Naive thymus-derived CD4-positive, alpha-beta T cell (primary cell): ENCODE data around the gene PROSER2. TPM values are rescaled to one million over a fixed set of nuclear protein-coding genes. Genes with fewer than 3 reads are reported as not detected.

Experiments
- ATAC-seq: fragments of 150-1000 bp; cut with Tn5 transposase; 2 replicates; pipeline ENCODE4 v1.10.0; 2021; ENCODE audit warnings: mild to moderate bottlenecking, moderate library complexity
- CTCF ChIA-PET: fragments of 350-600 bp; sonication (Branson Sonifier 250); formaldehyde crosslinking; loops from one replicate; lab custom pipeline; 2021; ENCODE audit warnings: antibody characterized with exemption; lab: Charles Lee
- POLR2A ChIA-PET: fragments of 350-600 bp; sonication (Branson Sonifier 250); formaldehyde crosslinking; loops from one replicate; lab custom pipeline; 2021; ENCODE audit warnings: antibody characterized with exemption, inconsistent platforms; lab: Charles Lee
- DNase-seq, 9 donors: peaks; one replicate each; pipeline versions ENCODE4 v3.0.0 to v3.0.0-alpha.2; 2020 to 2022; ENCODE audit warnings: mixed read lengths in 1 of 9
- H3K27ac ChIP-seq: one replicate; pipeline ENCODE4 v1.7.0; 2013; ENCODE audit warnings: mild to moderate bottlenecking, low read depth, low read length, moderate library complexity
- H3K27me3 ChIP-seq, 2 donors: one replicate each; pipeline ENCODE4 v1.7.0; 2013; ENCODE audit warnings: low read length in 2 of 2, mild to moderate bottlenecking in 2 of 2, moderate library complexity in 2 of 2; ENCODE audit not compliant: control insufficient read depth in 2 of 2, insufficient read depth in 2 of 2
- H3K36me3 ChIP-seq, 3 experiments: 1 replicate in 2 of 3; 2 replicates in 1 of 3; pipeline ENCODE4 v1.7.0; 2013; ENCODE audit warnings: low read length in 3 of 3, mild to moderate bottlenecking in 3 of 3, moderate library complexity in 1 of 3; ENCODE audit not compliant: insufficient read depth in 3 of 3, control insufficient read depth in 2 of 3
- H3K4me1 ChIP-seq, 2 donors: one replicate each; pipeline ENCODE4 v1.7.0; 2013; ENCODE audit warnings: low read length in 2 of 2, mild to moderate bottlenecking in 2 of 2, moderate library complexity in 1 of 2; ENCODE audit not compliant: control insufficient read depth in 2 of 2, insufficient read depth in 2 of 2
- H3K4me3 ChIP-seq: 2 replicates; pipeline ENCODE4 v1.7.0; 2013; ENCODE audit warnings: mild to moderate bottlenecking, low read length
- H3K9me3 ChIP-seq, 3 experiments: 1 replicate in 2 of 3; 2 replicates in 1 of 3; pipeline ENCODE4 v1.7.0; 2013; ENCODE audit warnings: low read length in 3 of 3; ENCODE audit not compliant: control insufficient read depth in 2 of 3
- H3K27ac Mint-ChIP-seq, 9 donors: one replicate each; pipeline ENCODE4 v1.8.0; 2020 to 2022; ENCODE audit warnings: mixed read lengths in 9 of 9, mild to moderate bottlenecking in 8 of 9, moderate library complexity in 5 of 9, inconsistent platforms in 2 of 9
- H3K27me3 Mint-ChIP-seq, 5 donors: one replicate each; pipeline ENCODE4 v1.8.0; 2021 to 2022; ENCODE audit warnings: mixed read lengths in 5 of 5, mild to moderate bottlenecking in 1 of 5
- H3K36me3 Mint-ChIP-seq, 5 donors: one replicate each; pipeline ENCODE4 v1.8.0; 2020 to 2022; ENCODE audit warnings: mixed read lengths in 5 of 5, mild to moderate bottlenecking in 3 of 5, inconsistent platforms in 1 of 5
- H3K4me1 Mint-ChIP-seq, 7 donors: one replicate each; pipeline ENCODE4 v1.8.0; 2020 to 2022; ENCODE audit warnings: mixed read lengths in 7 of 7, mild to moderate bottlenecking in 3 of 7, inconsistent platforms in 1 of 7
- H3K4me3 Mint-ChIP-seq, 10 donors: one replicate each; pipeline ENCODE4 v1.8.0; 2020 to 2022; ENCODE audit warnings: mild to moderate bottlenecking in 10 of 10, mixed read lengths in 10 of 10, moderate library complexity in 6 of 10, inconsistent platforms in 2 of 10
- H3K9me3 Mint-ChIP-seq, 11 donors: one replicate each; pipeline ENCODE4 v1.8.0; 2020 to 2022; ENCODE audit warnings: mixed read lengths in 11 of 11, mild to moderate bottlenecking in 4 of 11, inconsistent platforms in 1 of 11, moderate library complexity in 1 of 11
- intact Hi-C, 2 donors: fragments of 100-400 bp; cut with micrococcal nuclease; formaldehyde crosslinking; loops; one replicate each; pipeline ENCODE4 v1.15.1; 2023
- polyA plus RNA-seq, 2 donors: library from polyadenylated mRNA; unstranded; fragments of 300-500 nt; fragmentation: Illumina TruSeq; gene quantifications; one replicate each; pipeline ENCODE4 v1.2.3, GENCODE V29; 2021
- total RNA-seq, 6 experiments: library from RNA in 5 of 6; stranded (reverse) in 5 of 6; gene quantifications; 1 replicate in 5 of 6; 2 replicates in 1 of 6; pipeline ENCODE4 v1.2.3 and lab custom pipeline; 2021 to 2026

PROSER2 gene
- total and polyA plus RNA-seq, 7 experiments from 2014 or later: 0.07 to 4.9 (median 2.2) TPM

DNA sequence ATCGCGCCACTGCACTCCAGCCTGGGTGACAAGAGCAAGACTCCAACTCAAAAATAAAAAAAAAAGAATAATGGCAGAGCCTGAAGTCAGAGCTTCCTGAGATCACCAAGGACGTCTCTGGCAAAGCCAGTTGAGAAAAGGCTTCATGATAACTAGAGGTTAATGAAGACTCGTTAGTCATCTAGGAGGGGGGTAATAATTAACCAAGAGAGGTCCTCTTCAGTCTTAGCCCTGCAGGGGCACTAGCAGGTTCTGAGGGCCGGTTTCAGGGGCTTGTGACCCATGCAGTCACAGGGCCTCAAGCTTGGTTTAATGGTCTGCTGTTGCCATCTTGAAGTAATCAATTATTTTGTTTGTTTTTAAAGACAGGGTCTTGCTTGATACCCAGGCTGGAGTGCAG is 28.6 kb upstream of the PROSER2 start:
- CTCF ChIA-PET: no interaction called here
- Mint-ChIP-seq H3K36me3 (no peaks in the 10 kb centered on the region), H3K4me3 (no peak overlapping the region), H3K27me3 (peaks cover 0 to 4% (median 0%) of the 10 kb centered on the region in 5 donors), H3K4me1 (peaks cover 0 to 4% (median 3%) of the 10 kb centered on the region in 7 donors), H3K9me3 (no peaks in the 10 kb centered on the region), H3K27ac (no peak overlapping the region)
- ATAC-seq (no peak), DNase-seq (no peak)
- Histone ChIP-seq H3K4me3 (no peak overlapping the region), H3K27me3 (no peaks in the 10 kb centered on the region), H3K4me1 (no peaks in the 10 kb centered on the region), H3K9me3 (no peaks in the 10 kb centered on the region), H3K36me3 (no peaks in the 10 kb centered on the region), H3K27ac (no peak overlapping the region)
- POLR2A ChIA-PET: no interaction called here
- intact Hi-C loops: no loop called here

DNA sequence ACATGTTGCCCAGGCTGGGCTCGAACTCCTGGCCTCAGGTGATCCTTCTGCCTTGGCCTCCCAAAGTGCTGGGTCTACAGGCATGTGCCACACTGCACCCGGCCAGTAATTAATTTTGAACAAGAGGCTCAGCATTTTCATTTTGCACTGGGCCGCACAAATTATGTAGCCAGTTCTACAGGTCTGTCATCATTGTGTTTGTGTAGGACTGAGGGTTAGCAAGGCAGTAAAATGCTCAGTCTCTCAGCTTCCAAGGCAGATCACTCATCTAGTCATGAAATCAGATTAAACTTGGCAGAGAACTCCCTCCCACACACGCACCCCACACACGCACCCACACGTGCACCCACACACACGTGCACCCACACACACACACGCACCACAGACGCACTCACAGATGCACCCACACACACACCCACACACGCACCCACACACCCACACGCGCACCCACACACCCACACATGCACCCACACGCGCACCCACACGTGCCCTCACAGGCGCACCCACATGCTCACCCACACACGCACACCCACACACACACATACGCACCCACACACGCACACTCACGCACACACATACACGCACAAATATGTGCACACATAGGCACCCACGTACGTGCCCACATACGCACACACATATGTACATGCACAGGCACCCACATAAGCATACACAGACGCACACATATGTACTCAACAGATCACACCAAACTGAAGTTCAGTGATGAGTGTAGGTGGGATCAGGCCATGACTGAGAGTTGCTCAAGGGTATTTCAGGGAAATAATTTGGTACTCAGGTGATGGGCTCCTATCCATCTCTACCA is 27.8 kb upstream of the PROSER2 start:
- H3K27ac Mint-ChIP-seq: no peak overlapping the region
- no peaks in the 10 kb centered on the region for H3K4me1 ChIP-seq
- no peaks in the 10 kb centered on the region for H3K36me3 ChIP-seq
- H3K27me3 Mint-ChIP-seq: peaks cover 0 to 4% (median 0%) of the 10 kb centered on the region in 5 donors
- POLR2A ChIA-PET: no interaction called here
- CTCF ChIA-PET: no interaction called here
- H3K4me3 Mint-ChIP-seq: no peak overlapping the region
- ATAC-seq (no peak), DNase-seq (no peak)
- H3K9me3 ChIP-seq: no peaks in the 10 kb centered on the region
- no peaks in the 10 kb centered on the region for H3K9me3 Mint-ChIP-seq
- H3K27ac ChIP-seq: no peak overlapping the region
- no peak overlapping the region for H3K4me3 ChIP-seq
- H3K27me3 ChIP-seq: no peaks in the 10 kb centered on the region
- intact Hi-C loops: no loop called here
- H3K36me3 Mint-ChIP-seq: no peaks in the 10 kb centered on the region
- peaks cover 0 to 4% (median 3%) of the 10 kb centered on the region in 7 donors for H3K4me1 Mint-ChIP-seq

DNA sequence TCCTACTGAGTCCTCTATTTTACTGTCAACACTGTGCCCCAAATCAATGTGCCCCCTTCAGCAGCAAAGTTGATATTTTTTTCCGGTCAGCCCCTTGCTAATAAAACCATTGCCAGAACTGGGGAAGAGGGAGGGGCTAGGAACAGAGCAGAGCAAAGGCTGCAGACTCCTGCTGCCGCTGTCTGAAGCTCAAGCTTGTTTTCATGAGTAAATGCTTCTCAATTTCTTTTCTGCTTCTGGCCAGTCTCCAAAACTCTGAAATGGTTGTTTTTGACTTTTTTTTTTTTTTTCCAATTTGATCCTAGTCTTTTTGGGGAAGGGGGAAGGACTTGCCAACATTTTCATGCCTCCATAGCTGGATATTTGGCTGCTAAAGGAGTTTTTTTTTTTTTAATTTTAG is 26.7 kb upstream of the PROSER2 start:
- peaks cover 0 to 4% (median 3%) of the 10 kb centered on the region in 7 donors for H3K4me1 Mint-ChIP-seq
- POLR2A ChIA-PET: no interaction called here
- Histone ChIP-seq H3K4me3 (no peak overlapping the region), H3K36me3 (no peaks in the 10 kb centered on the region), H3K27me3 (no peaks in the 10 kb centered on the region), H3K9me3 (no peaks in the 10 kb centered on the region), H3K27ac (no peak overlapping the region), H3K4me1 (no peaks in the 10 kb centered on the region)
- no peak overlapping the region for H3K4me3 Mint-ChIP-seq
- no peak overlapping the region for H3K27ac Mint-ChIP-seq
- intact Hi-C loops: no loop called here
- H3K36me3 Mint-ChIP-seq: no peaks in the 10 kb centered on the region
- no peak for ATAC-seq
- no peaks in the 10 kb centered on the region for H3K9me3 Mint-ChIP-seq
- peaks cover 0 to 4% (median 0%) of the 10 kb centered on the region in 5 donors for H3K27me3 Mint-ChIP-seq
- no peak for DNase-seq
- CTCF ChIA-PET: interaction anchor here (0.5 to 1.3 kb wide), 2 partner anchors 14 to 20 kb away, joined by 3 to 6 read pairs; no protein-coding TSS in a partner anchor

DNA sequence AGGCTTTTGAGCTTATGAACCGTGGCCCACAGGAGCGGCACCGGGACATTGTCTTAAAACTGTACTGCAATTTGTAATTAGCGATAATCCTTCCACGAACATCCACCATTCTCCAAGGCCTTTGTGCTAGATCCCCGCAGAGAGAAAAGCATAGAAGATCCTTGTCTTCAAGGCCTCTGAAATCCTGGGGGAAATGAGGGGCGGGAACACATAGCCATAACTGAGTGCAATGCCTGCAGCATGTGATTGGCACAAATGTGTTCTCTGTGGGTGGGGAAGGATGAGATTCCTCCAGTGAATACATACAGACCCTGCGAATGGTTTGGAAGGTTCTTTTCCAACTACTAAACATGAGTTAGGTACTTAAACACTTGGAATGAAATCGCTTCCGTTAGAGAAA is 25.9 kb upstream of the PROSER2 start:
- no peaks in the 10 kb centered on the region for H3K9me3 Mint-ChIP-seq
- H3K27ac ChIP-seq: no peak overlapping the region
- H3K9me3 ChIP-seq: no peaks in the 10 kb centered on the region
- H3K4me3 ChIP-seq: no peak overlapping the region
- ChIA-PET POLR2A (no interaction called here), CTCF (interaction anchor here (1.3 kb wide), 1 partner anchor 15 kb away, joined by 6 read pairs; no protein-coding TSS in a partner anchor)
- no peaks in the 10 kb centered on the region for H3K36me3 ChIP-seq
- intact Hi-C loops: no loop called here
- no peaks in the 10 kb centered on the region for H3K4me1 ChIP-seq
- ATAC-seq: no peak
- H3K4me1 Mint-ChIP-seq: peaks cover 0 to 4% (median 3%) of the 10 kb centered on the region in 7 donors
- no peaks in the 10 kb centered on the region for H3K36me3 Mint-ChIP-seq
- H3K27ac Mint-ChIP-seq: no peak overlapping the region
- H3K4me3 Mint-ChIP-seq: no peak overlapping the region
- no peaks in the 10 kb centered on the region for H3K27me3 ChIP-seq
- no peak for DNase-seq
- peaks cover 0 to 2% (median 0%) of the 10 kb centered on the region in 5 donors for H3K27me3 Mint-ChIP-seq

DNA sequence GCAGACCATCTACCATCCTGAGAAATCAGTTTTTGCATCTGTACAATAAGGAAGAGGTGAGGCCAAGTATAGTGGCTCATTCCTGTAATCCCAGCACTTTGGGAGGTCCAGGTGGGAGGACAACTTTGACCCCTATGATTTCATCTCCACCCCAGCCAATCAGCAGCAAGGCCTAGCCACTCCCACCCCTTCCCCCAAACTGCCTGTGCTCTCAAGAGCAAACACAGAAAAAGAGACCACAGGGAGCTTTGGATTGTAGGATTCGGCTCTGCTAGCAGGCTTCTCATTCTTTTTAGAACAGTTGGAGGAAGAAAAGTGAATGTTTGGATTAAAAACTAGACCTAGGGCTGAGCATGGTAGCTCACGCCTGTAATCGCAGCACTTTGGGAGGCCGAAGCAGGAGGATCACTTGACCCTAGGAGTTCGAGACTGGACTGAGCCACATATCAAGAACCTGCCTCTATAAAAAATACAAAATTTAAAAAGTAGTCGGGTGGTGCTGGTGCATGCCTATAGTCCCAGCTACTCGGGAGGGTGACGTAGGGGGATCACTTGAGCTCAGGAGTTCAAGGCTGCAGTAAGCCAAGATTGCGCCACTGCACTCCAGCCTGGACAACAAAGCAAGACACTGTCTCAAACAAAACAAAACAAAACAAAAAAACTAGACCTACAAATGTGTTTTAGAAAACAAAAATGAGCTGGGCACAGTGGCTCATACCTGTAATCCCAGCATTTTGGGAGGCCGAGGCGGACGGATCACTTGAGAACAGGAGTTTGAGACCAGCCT is 25.1 kb upstream of the PROSER2 start:
- peaks cover 0 to 4% (median 3%) of the 10 kb centered on the region in 7 donors for H3K4me1 Mint-ChIP-seq
- intact Hi-C loops: no loop called here
- DNase-seq (no peak), ATAC-seq (no peak)
- CTCF ChIA-PET: no interaction called here
- H3K4me1 ChIP-seq: no peaks in the 10 kb centered on the region
- H3K4me3 Mint-ChIP-seq: no peak overlapping the region
- H3K27ac Mint-ChIP-seq: no peak overlapping the region
- no peaks in the 10 kb centered on the region for H3K36me3 Mint-ChIP-seq
- H3K9me3 ChIP-seq: no peaks in the 10 kb centered on the region
- peaks cover 0 to 9% (median 0%) of the 10 kb centered on the region in 5 donors for H3K27me3 Mint-ChIP-seq
- no peaks in the 10 kb centered on the region for H3K27me3 ChIP-seq
- no peaks in the 10 kb centered on the region for H3K36me3 ChIP-seq
- H3K4me3 ChIP-seq: no peak overlapping the region
- H3K9me3 Mint-ChIP-seq: no peaks in the 10 kb centered on the region
- H3K27ac ChIP-seq: no peak overlapping the region
- POLR2A ChIA-PET: no interaction called here

DNA sequence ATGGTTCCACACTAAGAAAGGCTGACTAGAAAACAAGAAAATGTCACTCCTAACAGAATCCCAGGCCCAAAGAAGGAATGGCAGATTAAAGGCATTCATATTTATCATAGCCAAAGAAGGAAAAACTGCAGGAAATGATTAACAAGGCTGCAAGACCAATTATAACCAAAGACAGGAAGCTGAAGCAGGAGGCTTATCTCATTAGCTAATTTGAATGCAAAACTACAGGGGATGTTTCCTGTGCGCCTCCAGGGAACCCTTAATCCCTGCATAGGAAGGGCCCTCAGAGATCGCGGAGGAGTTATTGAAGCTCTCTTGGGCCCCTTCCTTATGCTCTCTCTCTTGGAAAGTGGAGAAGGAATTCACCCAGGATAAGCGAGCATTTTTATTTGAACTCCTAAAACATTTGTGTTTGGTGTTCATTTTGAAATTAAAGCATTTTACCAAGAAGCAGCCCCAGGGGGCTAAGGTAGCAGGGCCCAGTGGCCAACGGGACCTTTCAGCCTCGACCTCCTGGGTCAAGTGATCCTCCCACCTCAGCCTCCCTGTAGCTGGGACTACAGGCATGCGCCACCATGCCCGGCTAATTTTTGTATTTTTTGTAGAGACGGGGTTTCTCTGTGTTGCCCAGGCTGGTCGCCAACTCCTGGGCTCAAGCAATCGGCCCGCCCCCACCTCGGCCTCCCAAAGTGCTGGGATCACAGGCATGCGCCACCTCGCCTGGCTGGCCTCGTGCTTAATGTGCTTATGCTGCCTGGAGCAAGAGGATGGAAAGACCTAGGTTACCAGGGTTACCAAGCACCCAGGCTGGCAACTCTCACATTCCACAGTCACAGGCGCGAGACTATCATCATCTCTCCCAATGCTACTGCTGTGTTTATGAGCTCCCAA is 24.1 kb upstream of the PROSER2 start:
- Histone ChIP-seq H3K9me3 (no peaks in the 10 kb centered on the region), H3K4me1 (no peaks in the 10 kb centered on the region), H3K27me3 (no peaks in the 10 kb centered on the region), H3K27ac (no peak overlapping the region), H3K36me3 (no peaks in the 10 kb centered on the region), H3K4me3 (no peak overlapping the region)
- intact Hi-C loops: no loop called here
- ChIA-PET POLR2A (no interaction called here), CTCF (no interaction called here)
- no peaks in the 10 kb centered on the region for H3K9me3 Mint-ChIP-seq
- peaks cover 0 to 4% (median 3%) of the 10 kb centered on the region in 7 donors for H3K4me1 Mint-ChIP-seq
- no peaks in the 10 kb centered on the region for H3K36me3 Mint-ChIP-seq
- no peak overlapping the region for H3K4me3 Mint-ChIP-seq
- no peak overlapping the region for H3K27ac Mint-ChIP-seq
- peaks cover 0 to 9% (median 0%) of the 10 kb centered on the region in 5 donors for H3K27me3 Mint-ChIP-seq
- ATAC-seq (no peak), DNase-seq (no peak)
